Endothelial cell of umbilical vein (primary cell): ENCODE measurements around the gene PLN.

Source experiments
- CTCF ChIP-seq, 2 donors: IDR thresholded peaks; 1 replicate in 1 of 2; 2 replicates in 1 of 2; pipeline ENCODE4 v1.5.1; 2011; ENCODE audit warnings: low read length in 2 of 2, mild to moderate bottlenecking in 2 of 2, moderate library complexity in 2 of 2, control low read depth in 1 of 2, inconsistent platforms in 1 of 2, low read depth in 1 of 2; ENCODE audit not compliant: insufficient read depth in 1 of 2; ENCODE audit errors: extremely low read depth in 1 of 2
- EZH2 ChIP-seq: IDR thresholded peaks from 2 replicates; pipeline ENCODE4 v1.6.1; 2012; ENCODE audit warnings: borderline replicate concordance, low read depth, mild to moderate bottlenecking, moderate library complexity, low read length, inconsistent platforms; ENCODE audit not compliant: severe bottlenecking
- FOS ChIP-seq: IDR thresholded peaks from 2 replicates; pipeline ENCODE4 v1.6.1; 2011; ENCODE audit warnings: mild to moderate bottlenecking, low read length, moderate library complexity, borderline replicate concordance; ENCODE audit not compliant: insufficient read depth
- GATA2 ChIP-seq: IDR thresholded peaks from 2 replicates; pipeline ENCODE4 v1.7.0; 2011; ENCODE audit warnings: low read depth, mild to moderate bottlenecking, moderate library complexity, mixed read lengths, low read length; ENCODE audit not compliant: insufficient read length, insufficient read depth
- JUN ChIP-seq: IDR thresholded peaks from 2 replicates; pipeline ENCODE4 v1.6.1; 2011; ENCODE audit warnings: borderline replicate concordance, low read depth; ENCODE audit not compliant: insufficient read length, insufficient read depth
- MAX ChIP-seq: IDR thresholded peaks from 2 replicates; pipeline ENCODE4 v1.6.1; 2011; ENCODE audit not compliant: insufficient read depth, insufficient read length
- POLR2A ChIP-seq: IDR thresholded peaks from 2 replicates; pipeline ENCODE4 v1.6.1; 2012; ENCODE audit warnings: low read depth, mild to moderate bottlenecking, control low read depth, low read length
- POLR2AphosphoS5 ChIP-seq: IDR thresholded peaks from 2 replicates; pipeline ENCODE4 v1.6.1; 2012; ENCODE audit warnings: low read depth, mild to moderate bottlenecking, control low read depth, low read length, moderate library complexity; ENCODE audit not compliant: insufficient read depth

DNA sequence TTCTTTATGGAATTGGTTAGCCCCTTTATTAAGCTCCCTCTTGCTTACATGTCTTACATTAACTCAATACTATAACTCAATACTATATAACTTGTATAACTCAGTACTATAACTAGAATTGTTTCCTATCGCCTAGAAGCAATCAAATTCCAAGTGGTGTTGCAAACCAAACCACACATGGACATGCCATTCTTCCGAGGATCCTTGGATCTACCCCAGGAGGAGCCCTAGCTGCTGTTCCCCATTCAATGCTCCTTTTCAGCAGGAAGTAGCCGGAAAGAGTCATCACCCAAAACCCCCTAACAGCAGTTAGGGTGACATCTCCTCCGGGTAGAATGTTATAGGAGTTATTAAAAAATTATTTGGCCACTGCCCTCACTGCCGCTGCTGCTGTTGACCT, 40.5 kb downstream of the PLN start:
- no peak for TF ChIP-seq POLR2A
- no peak for TF ChIP-seq FOS
- no peak for TF ChIP-seq JUN
- TF ChIP-seq CTCF (IDR thresholded peaks at IDR 0.05; ENCODE audit: extremely low read depth in 1 of 2, insufficient read depth in 1 of 2, low read depth in 1 of 2, low read length in 2 of 2) = no peak
- TF ChIP-seq POLR2AphosphoS5 = no peak
- TF ChIP-seq EZH2 = no peak
- no peak for TF ChIP-seq MAX
- TF ChIP-seq GATA2 = no peak
